K562 (cell line): Measurements from ENCODE around the gene TICAM1. TPM values are rescaled to one million over a fixed set of nuclear protein-coding genes. Genes with fewer than 3 reads are reported as not detected.

Experiments used
- CREB3 ChIP-seq: fragments of 450-650 bp; conservative IDR thresholded peaks from 2 replicates; pipeline ENCODE4 v1.6.1; 2016; ENCODE audit warnings: missing genetic modification characterization, low read depth, mild to moderate bottlenecking, missing compliant biosample characterization, moderate library complexity
- CREB3L1 ChIP-seq: fragments of 450-650 bp; IDR thresholded peaks from 2 replicates; pipeline ENCODE4 v1.6.1; 2014; ENCODE audit warnings: low read depth, mild to moderate bottlenecking, moderate library complexity, borderline replicate concordance
- ETV1 ChIP-seq: fragments of 450-650 bp; conservative IDR thresholded peaks from 2 replicates; pipeline ENCODE4 v1.6.1; 2016; ENCODE audit warnings: missing genetic modification characterization, control low read depth, low read depth, missing compliant biosample characterization
- HNRNPH1 ChIP-seq: fragments of 200-400 bp; formaldehyde crosslinking; optimal IDR thresholded peaks from 2 replicates; pipeline ENCODE3; 2017; ENCODE audit warnings: low read depth, mild to moderate bottlenecking, low read length, moderate library complexity
- MLX ChIP-seq, 2 experiments: fragments of 450-650 bp in 1 of 2; sonication (generic) in 1 of 2; formaldehyde crosslinking; conservative IDR thresholded peaks; 2 replicates each; pipeline versions ENCODE4 v1.4.0 to v1.8.1; 2020 to 2022; ENCODE audit warnings: mild to moderate bottlenecking in 1 of 2, missing genetic modification reagents in 1 of 2
- NELFE ChIP-seq: IDR thresholded peaks from 2 replicates; pipeline ENCODE4 v1.6.1; 2011; ENCODE audit warnings: mild to moderate bottlenecking; ENCODE audit not compliant: insufficient read depth, insufficient read length
- POLR2AphosphoS5 ChIP-seq: IDR thresholded peaks from 2 replicates; pipeline ENCODE4 v1.6.1; 2011; ENCODE audit warnings: mild to moderate bottlenecking, low read depth, low read length, moderate library complexity; ENCODE audit not compliant: control insufficient read depth, insufficient read depth
- RFX5 ChIP-seq: IDR thresholded peaks from 2 replicates; pipeline ENCODE4 v1.6.1; 2011; ENCODE audit warnings: low read depth, mild to moderate bottlenecking, improper control_type of control experiment, low read length
- RHOXF2B ChIP-seq: fragments of 250-450 bp; sonication (Bioruptor Pico); conservative IDR thresholded peaks from 2 replicates; pipeline ENCODE4 v1.5.1; 2021
- SMAD2 ChIP-seq: fragments of 150-350 bp; IDR thresholded peaks from 2 replicates; pipeline ENCODE4 v1.6.1; 2014; ENCODE audit warnings: low read depth, mild to moderate bottlenecking, low read length
- SMARCB1 ChIP-seq: IDR thresholded peaks from 2 replicates; pipeline ENCODE4 v1.6.1; 2011; ENCODE audit warnings: improper control_type of control experiment, low read depth; ENCODE audit not compliant: insufficient read length
- TARDBP ChIP-seq: fragments of 450-650 bp; IDR thresholded peaks from 2 replicates; pipeline ENCODE4 v1.6.1; 2016
- TFAP4 ChIP-seq: sonication (generic); formaldehyde crosslinking; IDR thresholded peaks from 2 replicates; pipeline ENCODE4 v1.8.0; 2022; ENCODE audit warnings: missing genetic modification reagents, mild to moderate bottlenecking, moderate library complexity, borderline replicate concordance
- TGIF2 ChIP-seq: sonication (generic); formaldehyde crosslinking; IDR thresholded peaks from 2 replicates; pipeline ENCODE4 v1.8.1; 2022; ENCODE audit warnings: mild to moderate bottlenecking, missing genetic modification reagents, moderate library complexity
- TRIM24 ChIP-seq, 2 experiments: fragments of 450-650 bp; IDR thresholded peaks; 2 replicates each; pipeline ENCODE4 v1.6.1; 2016
- ZNF197 ChIP-seq: fragments of 200-800 bp; sonication (Bioruptor generic); IDR thresholded peaks from 2 replicates; pipeline ENCODE4 v1.6.1; 2016; ENCODE audit warnings: low read depth, missing genetic modification characterization, missing compliant biosample characterization
- ZNF583 ChIP-seq: fragments of 250-450 bp; sonication (Bioruptor Pico); IDR thresholded peaks from 2 replicates; pipeline ENCODE4 v1.4.0; 2020
- polyA plus RNA-seq, 8 experiments: library from polyadenylated mRNA; depleted of rRNA in 4 of 8; stranded (reverse) in 5 of 8; unstranded in 3 of 8; fragments of >200 nt; fragmentation: Nextera tagmentation in 2 of 8; fragmentation: Illumina TruSeq in 1 of 8; extraction: Ambion mirVana in 2 of 8; extraction: Trizol in 1 of 8; gene quantifications; 2 replicates each; pipeline versions ENCODE4 v1.2.1 to v1.2.3, GENCODE V29; 2011 to 2014; ENCODE audit warnings: inconsistent platforms in 1 of 8, missing spikeins in 1 of 8
- total RNA-seq, 7 experiments: library from RNA; depleted of rRNA in 6 of 7; stranded (reverse); fragments of >200 nt in 6 of 7; fragmentation: Illumina TruSeq in 2 of 7; extraction: Trizol in 2 of 7; gene quantifications; 2 replicates each; pipeline versions ENCODE4 v1.2.1 to v1.2.3, GENCODE V29; 2011 to 2021; ENCODE audit warnings: low replicate concordance in 1 of 7
- TF ChIP-seq, protein P1 (sequence below): fragments of 250-450 bp; sonication (Bioruptor Pico); IDR thresholded peaks from 2 replicates; pipeline ENCODE4 v1.8.0; 2022; ENCODE audit warnings: moderate library complexity, mild to moderate bottlenecking, inconsistent platforms
- TF ChIP-seq, protein P2 (sequence below): fragments of 450-650 bp; formaldehyde crosslinking; IDR thresholded peaks from 2 replicates; pipeline ENCODE4 v1.4.0; 2020; ENCODE audit warnings: mild to moderate bottlenecking, moderate library complexity

TICAM1 gene
- total and polyA plus RNA-seq, 9 of the 15 experiments (the other 6 are each of a cell fraction or from before 2014, with no cell fraction given): 0.07 to 11.6 (median 1.5) TPM

- TF ChIP-seq TGIF2 (CRISPR knock-in tag): peak; percentile 100
- TF ChIP-seq HNRNPH1: no peak
- TF ChIP-seq ZNF197 (CRISPR knock-in tag): peak; percentile 98
- TF ChIP-seq TARDBP: peak; percentile 99
- TF ChIP-seq, protein P1, sequence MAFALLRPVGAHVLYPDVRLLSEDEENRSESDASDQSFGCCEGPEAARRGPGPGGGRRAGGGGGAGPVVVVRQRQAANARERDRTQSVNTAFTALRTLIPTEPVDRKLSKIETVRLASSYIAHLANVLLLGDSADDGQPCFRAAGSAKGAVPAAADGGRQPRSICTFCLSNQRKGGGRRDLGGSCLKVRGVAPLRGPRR (CRISPR knock-in tag): peak; percentile 92
- TF ChIP-seq RFX5: peak; percentile 62
- TF ChIP-seq SMARCB1: peak; percentile 96
- peak; percentile 77; the same call in 1 of the 2 replicates for TF ChIP-seq POLR2AphosphoS5
- TF ChIP-seq ETV1 (tag): peak; percentile 87
- TF ChIP-seq ZNF583 (CRISPR knock-in tag): peak; percentile 94
- peak; percentile 94 for TF ChIP-seq CREB3 (tag)
- TF ChIP-seq MLX (CRISPR knock-in tag; conservative IDR thresholded peaks at IDR 0.05): peak in 1 of 2 experiments; percentile 100; a peak in 2 of 4 replicates
- TF ChIP-seq SMAD2: no peak
- peak; percentile 98 for TF ChIP-seq TFAP4 (CRISPR knock-in tag)
- TF ChIP-seq RHOXF2B (CRISPR knock-in tag): no peak
- TF ChIP-seq TRIM24 (IDR thresholded peaks at IDR 0.05): peak in 1 of 2 experiments; percentile 79; a peak in 2 of 4 replicates
- peak; percentile 77; the same call in 1 of the 2 replicates for TF ChIP-seq CREB3L1
- no peak for TF ChIP-seq NELFE
- TF ChIP-seq, protein P2, sequence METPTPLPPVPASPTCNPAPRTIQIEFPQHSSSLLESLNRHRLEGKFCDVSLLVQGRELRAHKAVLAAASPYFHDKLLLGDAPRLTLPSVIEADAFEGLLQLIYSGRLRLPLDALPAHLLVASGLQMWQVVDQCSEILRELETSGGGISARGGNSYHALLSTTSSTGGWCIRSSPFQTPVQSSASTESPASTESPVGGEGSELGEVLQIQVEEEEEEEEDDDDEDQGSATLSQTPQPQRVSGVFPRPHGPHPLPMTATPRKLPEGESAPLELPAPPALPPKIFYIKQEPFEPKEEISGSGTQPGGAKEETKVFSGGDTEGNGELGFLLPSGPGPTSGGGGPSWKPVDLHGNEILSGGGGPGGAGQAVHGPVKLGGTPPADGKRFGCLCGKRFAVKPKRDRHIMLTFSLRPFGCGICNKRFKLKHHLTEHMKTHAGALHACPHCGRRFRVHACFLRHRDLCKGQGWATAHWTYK: peak; percentile 82
Measured at GRCh38 chr19:4768934-4769777, 62.4 kb downstream of the TICAM1 start (continued).
